ENCODE measurements around the gene PLEKHN1.

Gene PLEKHN1

DNA sequence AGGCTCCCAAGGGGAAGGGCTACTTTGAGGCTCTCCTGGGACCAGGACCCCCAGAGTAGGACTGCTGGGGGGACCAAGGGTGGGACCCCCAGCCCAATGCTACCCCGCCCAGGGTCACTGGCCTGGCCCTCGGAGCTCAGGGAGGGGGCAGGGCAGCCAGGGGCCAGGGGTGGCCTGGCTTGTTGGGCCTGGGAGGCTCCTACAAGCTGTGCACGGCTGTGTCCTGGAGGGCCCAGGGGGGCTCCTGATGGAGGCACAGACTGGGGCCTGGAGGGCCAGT is 31.4 kb downstream of the PLEKHN1 start:
- TF ChIP-seq LEF1 (IDR thresholded peaks at IDR 0.05; ENCODE audit: borderline replicate concordance): no peak
- TF ChIP-seq FOXA1 (IDR thresholded peaks at IDR 0.05): no peak
- no peak for TF ChIP-seq ARNT (IDR thresholded peaks at IDR 0.05)
- no peak for TF ChIP-seq NFRKB (IDR thresholded peaks at IDR 0.05)
- CTCF ChIA-PET: interaction anchor here (1.5 kb wide), 1 partner anchor 13 kb away, joined by 6 read pairs; no protein-coding TSS in a partner anchor
- POLR2A ChIA-PET: interaction anchor here (0.9 to 2.5 kb wide), 10 partner anchors 14 to 82 kb away, joined by 3 to 14 read pairs (median 4); partner anchors contain the start of genes AGRN and PERM1
- DNase-seq (ENCODE audit: extremely low spot score): no peak

DNA sequence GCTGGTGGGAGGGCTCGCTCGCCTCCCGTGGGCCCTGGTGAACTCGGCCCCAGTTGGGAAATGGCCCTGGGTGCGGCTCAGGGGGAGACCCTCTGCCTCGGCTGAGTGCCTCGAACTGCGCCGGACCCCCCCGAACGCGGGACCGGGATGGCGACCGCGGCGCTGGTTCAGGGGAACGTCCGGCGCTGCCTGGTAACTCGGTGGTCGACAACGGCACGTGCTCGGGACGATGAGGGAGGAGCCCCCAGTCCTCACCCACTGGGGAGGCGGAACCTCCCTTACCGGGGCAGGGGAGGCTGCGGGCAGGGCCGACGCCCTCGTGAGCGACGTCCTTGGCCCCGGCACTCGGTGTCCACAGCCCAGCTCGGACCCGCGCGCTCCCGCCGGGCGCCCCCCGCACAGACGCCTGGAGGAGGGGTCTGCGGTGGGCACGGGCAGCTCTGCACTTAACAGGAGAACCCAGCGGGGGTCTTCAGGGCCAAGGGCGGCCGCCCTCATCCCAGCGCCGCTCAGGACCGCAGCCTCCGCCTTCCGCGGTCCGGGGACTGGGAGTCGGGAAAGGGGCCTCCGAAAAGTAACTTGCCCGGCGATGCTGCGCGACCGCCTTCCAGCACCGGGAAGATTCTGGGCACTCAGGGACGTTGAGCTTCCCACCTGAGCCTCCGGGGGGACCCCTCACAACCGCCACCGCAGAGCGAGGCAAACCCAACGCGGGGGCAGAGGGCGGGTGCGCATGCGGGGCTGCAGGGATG is 31.9 kb downstream of the PLEKHN1 start:
- TF ChIP-seq L3MBTL2 (conservative IDR thresholded peaks at IDR 0.05) (peak; percentile 64), NFRKB (IDR thresholded peaks at IDR 0.05) (no peak), SP1 (IDR thresholded peaks at IDR 0.05) (no peak), CTBP1 (IDR thresholded peaks at IDR 0.05; ENCODE audit: borderline replicate concordance) (no peak)
- POLR2A ChIA-PET: interaction anchor here (1.0 to 2.5 kb wide), 11 partner anchors 8 to 82 kb away, joined by 3 to 14 read pairs (median 4); partner anchors contain the start of gene PERM1
- no peak for DNase-seq (ENCODE audit: extremely low spot score)
- CTCF ChIA-PET: interaction anchor here (1.5 kb wide), 1 partner anchor 14 kb away, joined by 6 read pairs; no protein-coding TSS in a partner anchor

DNA sequence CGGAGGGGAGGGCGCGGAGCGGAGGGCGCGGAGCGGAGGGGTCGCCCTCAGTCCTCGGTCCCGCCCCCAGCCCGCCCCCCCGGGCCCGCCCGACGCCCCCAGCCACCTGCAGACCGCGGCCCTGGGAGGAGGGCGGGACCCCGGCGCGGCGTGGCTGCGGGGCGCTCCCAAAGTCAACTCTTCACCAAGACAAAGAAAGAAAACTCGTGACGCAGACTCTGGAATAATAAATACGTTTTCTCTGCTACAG is 32.4 kb downstream of the PLEKHN1 start:
- no peak for TF ChIP-seq SUZ12 (IDR thresholded peaks at IDR 0.05)
- TF ChIP-seq CTBP1 (IDR thresholded peaks at IDR 0.05; ENCODE audit: borderline replicate concordance): no peak
- POLR2A ChIA-PET: interaction anchor here (1.0 to 2.5 kb wide), 7 partner anchors 9 to 65 kb away, joined by 3 to 14 read pairs (median 3); partner anchors contain the start of gene PERM1
- DNase-seq (ENCODE audit: extremely low spot score): no peak
- CTCF ChIA-PET: no interaction called here

DNA sequence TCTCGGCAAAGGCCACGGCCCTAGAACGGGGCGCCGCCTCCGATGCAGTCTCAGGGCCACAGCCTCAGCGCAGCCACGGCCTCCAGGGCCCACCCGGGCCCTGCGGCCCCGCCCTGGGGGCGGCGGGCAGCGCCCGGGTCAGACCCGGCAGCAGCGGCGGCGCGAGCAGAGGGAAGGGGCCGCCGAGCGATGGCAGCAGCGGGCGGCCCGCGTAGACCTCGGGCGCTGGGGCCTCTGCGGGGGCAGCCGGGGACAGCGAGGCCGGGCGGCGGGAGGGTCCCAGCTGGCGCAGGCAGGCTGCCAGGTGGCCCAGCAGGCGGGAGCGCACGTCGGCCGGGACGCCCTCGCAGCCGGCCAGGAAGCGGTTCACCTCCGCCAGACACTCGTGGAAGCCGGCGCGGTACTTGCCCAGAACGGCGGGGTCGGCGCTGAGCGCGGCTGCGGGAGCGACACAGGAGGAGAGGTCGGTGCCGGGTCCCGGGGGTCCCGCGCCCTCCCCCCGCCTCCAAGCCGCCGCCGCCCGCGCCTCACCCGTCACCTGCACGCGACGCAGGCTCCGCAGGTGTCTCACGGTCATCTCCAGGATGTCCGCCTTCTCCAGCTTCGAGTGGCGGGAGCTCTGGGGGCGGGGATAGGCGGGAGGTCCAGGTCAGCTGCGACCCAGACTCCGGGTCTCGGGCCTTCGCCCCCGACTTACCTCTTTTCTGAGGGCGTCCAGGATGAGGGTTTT is 32.9 kb downstream of the PLEKHN1 start:
- CTCF ChIA-PET: no interaction called here
- POLR2A ChIA-PET: interaction anchor here (0.6 to 2.5 kb wide), 11 partner anchors 9 to 292 kb away, joined by 3 to 14 read pairs (median 4); partner anchors contain the start of genes AGRN and PERM1
- TF ChIP-seq HDGF (IDR thresholded peaks at IDR 0.05; ENCODE audit: borderline replicate concordance) (no peak), LEF1 (IDR thresholded peaks at IDR 0.05; ENCODE audit: borderline replicate concordance) (peak; percentile 89), L3MBTL2 (conservative IDR thresholded peaks at IDR 0.05) (no peak)
- DNase-seq (ENCODE audit: extremely low spot score): peak; percentile 37

DNA sequence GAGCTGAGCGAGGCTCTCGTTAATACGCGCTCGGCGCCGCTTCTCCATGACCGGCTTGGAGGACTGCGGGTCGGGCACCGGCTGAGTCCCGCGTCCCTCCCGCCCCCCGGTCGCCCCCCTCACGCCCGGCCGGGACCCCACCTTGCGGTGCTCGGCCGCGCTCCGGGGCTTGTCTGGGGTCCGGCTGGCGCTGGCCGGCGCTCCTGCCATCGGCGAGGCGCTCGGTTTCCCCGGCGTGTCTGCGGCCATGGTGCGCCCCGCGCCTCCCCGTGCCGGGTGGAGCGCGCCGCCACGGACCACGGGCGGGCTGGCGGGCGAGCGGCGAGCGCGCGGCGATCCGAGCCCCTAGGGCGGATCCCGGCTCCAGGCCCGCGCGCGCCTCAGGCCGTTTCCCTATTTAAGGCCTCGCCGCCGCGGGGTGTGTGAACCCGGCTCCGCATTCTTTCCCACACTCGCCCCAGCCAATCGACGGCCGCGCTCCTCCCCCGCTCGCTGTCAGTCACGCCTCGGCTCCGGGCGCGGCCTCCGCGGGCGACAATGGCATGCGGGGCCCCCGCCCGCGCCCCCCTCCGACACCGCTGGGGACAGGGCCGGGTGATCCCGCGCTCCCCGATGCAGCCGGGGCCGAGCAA is 33.6 kb downstream of the PLEKHN1 start, which contains the start of gene HES4:
TSS of gene HES4 (minus strand) at position 373 of the 632 bp plus-strand sequence. CDS start at position 249, 124 bp downstream.
- POLR2A ChIA-PET: interaction anchor here (0.6 to 2.6 kb wide), 9 partner anchors 14 to 291 kb away, joined by 3 to 9 read pairs (median 4); partner anchors contain the start of genes AGRN, ISG15 and PERM1
- peak; percentile 85 for DNase-seq (ENCODE audit: extremely low spot score)
- CTCF ChIA-PET: no interaction called here
- TF ChIP-seq FOXM1 (IDR thresholded peaks at IDR 0.05; ENCODE audit: borderline replicate concordance): peak; percentile 92
- no peak for TF ChIP-seq FOXA1 (IDR thresholded peaks at IDR 0.05)
- no peak for TF ChIP-seq FOXK2 (IDR thresholded peaks at IDR 0.05)
- TF ChIP-seq, protein P1, sequence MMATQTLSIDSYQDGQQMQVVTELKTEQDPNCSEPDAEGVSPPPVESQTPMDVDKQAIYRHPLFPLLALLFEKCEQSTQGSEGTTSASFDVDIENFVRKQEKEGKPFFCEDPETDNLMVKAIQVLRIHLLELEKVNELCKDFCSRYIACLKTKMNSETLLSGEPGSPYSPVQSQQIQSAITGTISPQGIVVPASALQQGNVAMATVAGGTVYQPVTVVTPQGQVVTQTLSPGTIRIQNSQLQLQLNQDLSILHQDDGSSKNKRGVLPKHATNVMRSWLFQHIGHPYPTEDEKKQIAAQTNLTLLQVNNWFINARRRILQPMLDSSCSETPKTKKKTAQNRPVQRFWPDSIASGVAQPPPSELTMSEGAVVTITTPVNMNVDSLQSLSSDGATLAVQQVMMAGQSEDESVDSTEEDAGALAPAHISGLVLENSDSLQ (IDR thresholded peaks at IDR 0.05): peak; percentile 97
- TF ChIP-seq SP1 (IDR thresholded peaks at IDR 0.05): no peak
- no peak for TF ChIP-seq ELF4 (IDR thresholded peaks at IDR 0.05)
- TF ChIP-seq L3MBTL2 (conservative IDR thresholded peaks at IDR 0.05): no peak
- no peak for TF ChIP-seq HDGF (IDR thresholded peaks at IDR 0.05; ENCODE audit: borderline replicate concordance)
- peak; percentile 78 for TF ChIP-seq ARNT (IDR thresholded peaks at IDR 0.05)
- 0 out of 2 replicates have a peak, but pooled peaks have one; percentile 34 for TF ChIP-seq CTBP1 (IDR thresholded peaks at IDR 0.05; ENCODE audit: borderline replicate concordance)
- TF ChIP-seq SUZ12 (IDR thresholded peaks at IDR 0.05): no peak
- no peak; the same call in 1 of the 2 replicates for TF ChIP-seq LEF1 (IDR thresholded peaks at IDR 0.05; ENCODE audit: borderline replicate concordance)
- no peak for TF ChIP-seq BHLHE40 (IDR thresholded peaks at IDR 0.05; ENCODE audit: borderline replicate concordance)
- no peak for TF ChIP-seq ZNF384 (IDR thresholded peaks at IDR 0.05)
- no peak for TF ChIP-seq TARDBP (IDR thresholded peaks at IDR 0.05)
- no peak for TF ChIP-seq NFRKB (IDR thresholded peaks at IDR 0.05)

DNA sequence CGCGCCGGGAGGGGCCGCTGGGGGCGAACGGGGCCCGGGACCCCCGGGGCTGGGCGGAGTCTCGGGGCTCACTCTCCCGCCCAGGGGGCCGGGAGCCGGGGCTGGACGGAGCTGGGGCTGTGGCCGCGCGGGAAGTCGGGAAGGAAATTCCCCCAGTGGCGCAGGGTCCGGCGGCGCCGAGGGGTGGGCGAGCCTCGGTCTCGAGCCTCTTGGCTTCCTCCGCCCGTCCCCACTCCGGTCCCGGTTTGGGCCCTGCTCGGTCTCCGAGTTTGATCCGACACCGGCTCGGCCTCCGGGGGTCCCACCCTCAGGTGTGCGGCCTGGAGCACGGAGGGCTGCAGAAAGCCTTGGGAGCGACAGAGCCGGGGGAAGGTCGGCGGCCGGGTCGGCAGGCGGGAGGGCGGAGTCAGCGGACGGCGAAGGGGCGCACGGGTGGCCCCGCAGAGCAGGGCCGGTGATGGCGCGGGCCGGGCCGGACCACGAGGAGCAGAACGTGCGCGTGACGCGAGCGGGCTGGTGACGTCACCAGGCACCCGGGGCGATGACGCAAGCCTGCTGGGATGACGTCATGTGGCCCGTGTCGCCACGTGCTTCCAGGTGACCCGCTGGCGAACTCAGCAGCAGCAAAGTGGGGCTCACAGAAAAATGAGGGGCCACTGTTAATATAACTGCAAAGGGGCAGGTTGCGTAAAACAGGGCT is 34.2 kb downstream of the PLEKHN1 start:
- TF ChIP-seq FOXK2 (IDR thresholded peaks at IDR 0.05) (no peak), ELF4 (IDR thresholded peaks at IDR 0.05) (0 out of 2 replicates have a peak, but pooled peaks have one; percentile 25), TARDBP (IDR thresholded peaks at IDR 0.05) (peak; percentile 95), HDGF (IDR thresholded peaks at IDR 0.05; ENCODE audit: borderline replicate concordance) (no peak), ZNF384 (IDR thresholded peaks at IDR 0.05) (no peak), CTBP1 (IDR thresholded peaks at IDR 0.05; ENCODE audit: borderline replicate concordance) (peak; percentile 88), ARNT (IDR thresholded peaks at IDR 0.05) (peak; percentile 62; the same call in 1 of the 2 replicates), NFRKB (IDR thresholded peaks at IDR 0.05) (no peak), SUZ12 (IDR thresholded peaks at IDR 0.05) (no peak), L3MBTL2 (conservative IDR thresholded peaks at IDR 0.05) (peak; percentile 92), BHLHE40 (IDR thresholded peaks at IDR 0.05; ENCODE audit: borderline replicate concordance) (no peak), SP1 (IDR thresholded peaks at IDR 0.05) (no peak), LEF1 (IDR thresholded peaks at IDR 0.05; ENCODE audit: borderline replicate concordance) (peak; percentile 90), FOXA1 (IDR thresholded peaks at IDR 0.05) (no peak)
- TF ChIP-seq, protein P1 (IDR thresholded peaks at IDR 0.05): no peak
- ChIA-PET CTCF (interaction anchor here (0.6 to 1.0 kb wide), 2 partner anchors 16 to 58 kb away, joined by 3 read pairs; no protein-coding TSS in a partner anchor), POLR2A (interaction anchor here (0.6 to 2.6 kb wide), 12 partner anchors 13 to 79 kb away, joined by 3 to 9 read pairs (median 4); partner anchors contain the start of genes AGRN, ISG15 and PERM1)
- peak; percentile 88 for DNase-seq (ENCODE audit: extremely low spot score)

Data from HEK293T (cell line).